ENCODE measurements around the gene CCM2L.

CCM2L gene

DNA sequence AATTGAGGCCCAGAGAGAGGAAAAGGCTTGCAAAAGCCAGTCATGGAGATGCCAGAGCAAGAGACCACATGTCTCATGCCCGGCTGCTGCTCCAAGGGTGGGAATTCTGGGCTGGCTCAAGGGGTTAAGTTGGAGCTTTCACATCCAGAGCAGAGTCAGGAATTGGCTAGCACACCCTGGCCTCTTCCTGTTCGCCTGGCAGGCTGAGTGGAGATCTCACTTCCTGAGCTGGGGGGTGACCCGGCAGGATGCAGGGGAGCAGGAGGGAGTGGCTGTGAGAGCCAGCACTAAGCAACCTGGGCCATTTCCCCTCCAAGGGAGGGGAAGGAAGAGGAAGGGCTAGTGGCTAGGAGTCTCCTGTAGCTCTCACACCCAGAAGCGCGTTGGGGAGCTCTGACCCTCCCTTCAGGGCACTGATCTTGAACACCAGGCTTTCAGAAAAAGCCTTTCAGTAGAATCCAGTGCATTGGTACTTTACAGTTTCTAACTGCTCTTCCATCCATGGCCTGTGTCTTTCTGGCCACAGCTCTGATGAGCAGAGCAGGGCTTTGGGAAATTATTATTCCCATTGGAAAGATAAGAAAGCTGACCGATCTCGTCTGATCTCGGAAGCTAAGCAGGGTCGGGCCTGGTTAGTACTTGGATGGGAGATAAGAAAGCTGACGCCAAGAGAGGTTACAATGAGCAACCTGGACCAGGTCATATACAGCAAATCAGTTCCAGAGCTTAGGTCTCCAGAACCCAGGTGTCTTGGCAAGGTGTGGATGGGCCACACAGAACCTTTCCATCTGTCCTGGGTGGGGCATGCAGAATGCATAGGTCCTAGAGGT is 2.2 kb upstream of the CCM2L start:
- Mint-ChIP-seq H3K27ac (no peak overlapping the region), H3K4me3 (no peak overlapping the region), H3K4me1 (no peaks in the 10 kb centered on the region), H3K36me3 (no peaks in the 10 kb centered on the region), H3K27me3 (peaks cover 9 to 33% of the 10 kb centered on the region in 2 donors), H3K9me3 (no peaks in the 10 kb centered on the region)
- DNase-seq (no peak), ATAC-seq (replicated peaks) (no peak)

DNA sequence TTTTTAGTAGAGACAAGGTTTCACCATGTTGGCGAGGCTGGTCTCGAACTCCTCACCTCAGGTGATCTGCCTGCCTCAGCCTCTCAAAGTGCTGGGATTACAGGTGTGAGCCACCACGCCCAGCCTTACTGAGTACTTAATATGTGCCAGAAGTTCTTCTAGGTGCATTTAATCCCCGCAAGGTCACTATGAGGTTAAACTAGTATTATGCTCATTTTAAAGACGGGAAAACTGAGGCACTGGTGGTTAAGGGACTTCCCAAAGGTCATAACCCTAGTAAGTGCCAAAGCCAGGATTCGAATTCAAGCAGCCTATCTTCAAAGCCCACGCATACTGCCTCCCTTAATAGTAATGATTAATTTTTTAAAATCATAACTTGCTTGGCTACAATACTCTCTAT is 674 bp upstream of the CCM2L start:
- ATAC-seq (replicated peaks) (no peak), DNase-seq (no peak)
- no peaks in the 10 kb centered on the region for H3K9me3 Mint-ChIP-seq
- H3K36me3 Mint-ChIP-seq, result no peaks in the 10 kb centered on the region
- H3K4me1 Mint-ChIP-seq, result no peaks in the 10 kb centered on the region
- no peak overlapping the region for H3K4me3 Mint-ChIP-seq
- H3K27ac Mint-ChIP-seq, result no peak overlapping the region
- peaks cover 9 to 34% of the 10 kb centered on the region in 2 donors for H3K27me3 Mint-ChIP-seq

DNA sequence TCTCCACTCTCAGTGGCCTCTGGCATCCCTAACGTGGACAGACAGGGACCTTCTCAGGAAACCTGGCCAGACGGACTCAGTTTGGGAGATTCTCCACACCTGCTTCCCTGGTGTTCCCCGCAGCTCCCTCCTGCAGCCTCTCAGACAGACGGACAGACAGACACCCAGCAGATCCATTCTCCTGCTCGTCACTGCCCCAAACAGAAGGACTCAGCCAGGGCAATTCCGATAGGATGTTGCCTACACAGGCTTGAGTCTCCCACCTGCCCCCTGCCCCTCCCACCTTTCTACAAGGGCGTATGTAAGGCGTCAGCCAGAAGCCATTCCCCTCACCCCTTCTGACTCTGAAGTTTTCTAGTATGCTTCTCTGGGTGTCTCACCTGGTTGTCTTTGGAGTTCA is 428 bp downstream of the CCM2L start:
- H3K4me3 Mint-ChIP-seq, result no peak overlapping the region
- ATAC-seq (replicated peaks) (no peak), DNase-seq (no peak)
- no peaks in the 10 kb centered on the region for H3K36me3 Mint-ChIP-seq
- no peak overlapping the region for H3K27ac Mint-ChIP-seq
- H3K27me3 Mint-ChIP-seq, result peaks cover 15 to 45% of the 10 kb centered on the region in 2 donors
- H3K4me1 Mint-ChIP-seq, result no peaks in the 10 kb centered on the region
- H3K9me3 Mint-ChIP-seq, result no peaks in the 10 kb centered on the region

DNA sequence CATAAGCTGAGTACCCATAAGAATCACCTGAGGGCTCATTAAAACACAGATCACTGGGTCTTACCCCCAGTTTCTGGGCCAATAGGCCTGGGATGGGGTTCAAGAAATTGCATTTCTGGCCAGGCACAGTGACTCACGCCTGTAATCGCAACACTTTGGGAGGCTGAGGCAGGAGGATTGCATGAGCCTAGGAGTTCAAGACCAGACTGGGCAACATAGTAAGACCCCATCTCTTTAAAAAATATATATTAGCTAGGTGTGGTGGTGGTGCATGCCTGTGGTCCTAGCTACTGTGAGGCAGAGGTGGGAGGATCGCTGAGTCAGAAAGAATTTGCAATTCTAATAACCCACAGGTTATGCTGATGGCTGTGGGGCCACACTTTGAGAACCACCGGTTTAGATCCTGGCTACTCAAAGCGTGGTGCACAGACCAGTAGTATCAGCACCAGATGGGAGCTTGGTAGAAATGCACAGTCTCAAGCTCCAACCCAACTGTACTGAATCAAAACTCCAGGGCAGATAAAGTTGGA is 2.0 kb downstream of the CCM2L start:
- no peak overlapping the region for H3K27ac Mint-ChIP-seq
- H3K4me3 Mint-ChIP-seq, result no peak overlapping the region
- H3K9me3 Mint-ChIP-seq, result no peaks in the 10 kb centered on the region
- H3K36me3 Mint-ChIP-seq, result no peaks in the 10 kb centered on the region
- no peak for ATAC-seq (replicated peaks)
- peaks cover 16 to 52% of the 10 kb centered on the region in 2 donors for H3K27me3 Mint-ChIP-seq
- DNase-seq, result no peak
- no peaks in the 10 kb centered on the region for H3K4me1 Mint-ChIP-seq

DNA sequence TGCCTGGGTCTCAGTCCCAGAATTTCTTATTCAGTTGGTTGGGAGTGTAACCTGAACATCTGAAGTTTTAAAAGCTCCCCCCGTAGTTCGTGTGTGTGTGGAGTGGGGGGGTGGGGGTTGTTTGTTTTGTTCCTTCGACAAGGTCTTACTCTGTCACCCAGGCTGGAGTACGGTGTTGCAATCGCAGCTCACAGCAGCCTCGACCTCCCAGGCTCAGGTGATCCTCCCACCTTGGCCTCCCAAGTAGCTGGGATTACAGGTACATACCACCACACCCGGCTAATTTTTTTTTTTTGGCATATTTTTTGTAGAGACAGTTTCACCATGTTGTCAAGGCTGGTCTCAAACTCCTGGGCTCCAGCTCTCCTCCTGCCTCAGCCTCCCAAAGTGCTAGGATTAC is 3.1 kb downstream of the CCM2L start:
- H3K36me3 Mint-ChIP-seq, result no peaks in the 10 kb centered on the region
- no peak for ATAC-seq (replicated peaks)

DNA sequence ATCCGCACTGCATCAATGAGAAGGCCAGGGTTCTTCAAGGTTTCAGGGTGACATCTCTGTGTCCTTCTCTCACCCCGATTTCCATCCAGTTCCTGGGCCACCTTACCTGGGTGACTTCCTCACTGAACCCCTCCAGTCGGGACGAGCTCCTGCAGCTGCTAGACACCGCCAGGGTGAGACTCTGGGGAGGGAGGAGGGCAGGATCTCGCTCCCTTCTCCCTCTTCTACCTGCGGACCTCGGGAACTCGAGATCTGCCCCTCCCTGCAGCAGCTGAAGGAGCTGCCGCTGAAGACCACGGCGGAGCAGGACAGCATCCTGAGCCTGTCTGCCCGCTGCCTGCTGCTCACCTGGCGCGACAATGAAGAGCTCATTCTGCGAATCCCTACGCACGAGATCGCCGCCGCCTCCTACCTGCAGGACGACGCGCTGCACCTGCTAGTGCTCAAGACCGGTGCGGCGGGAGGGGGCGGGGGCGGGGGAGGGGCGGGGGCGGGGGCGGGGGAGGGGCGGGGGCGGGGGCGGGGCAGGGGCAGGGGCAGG is 7.5 kb downstream of the CCM2L start:
- peak overlapping the region; percentile 61 to 93 for H3K4me3 Mint-ChIP-seq
- ATAC-seq (replicated peaks) (peak; percentile 59 to 62), DNase-seq (no peak)
- H3K27ac Mint-ChIP-seq, result no peak overlapping the region
- peaks cover 55 to 72% of the 10 kb centered on the region in 2 donors for H3K27me3 Mint-ChIP-seq
- H3K4me1 Mint-ChIP-seq, result peaks cover 21 to 28% of the 10 kb centered on the region in 2 donors
- H3K36me3 Mint-ChIP-seq, result peaks cover 2 to 3% of the 10 kb centered on the region in 2 donors
- H3K9me3 Mint-ChIP-seq, result no peaks in the 10 kb centered on the region

More for the DNA sequence above, 3.1 kb downstream of the CCM2L start:
- no peak for DNase-seq
- Mint-ChIP-seq H3K9me3 (no peaks in the 10 kb centered on the region), H3K27me3 (peaks cover 27 to 56% of the 10 kb centered on the region in 2 donors), H3K4me1 (peaks cover 5 to 7% of the 10 kb centered on the region in 2 donors), H3K27ac (no peak overlapping the region), H3K4me3 (no peak overlapping the region)

DNA sequence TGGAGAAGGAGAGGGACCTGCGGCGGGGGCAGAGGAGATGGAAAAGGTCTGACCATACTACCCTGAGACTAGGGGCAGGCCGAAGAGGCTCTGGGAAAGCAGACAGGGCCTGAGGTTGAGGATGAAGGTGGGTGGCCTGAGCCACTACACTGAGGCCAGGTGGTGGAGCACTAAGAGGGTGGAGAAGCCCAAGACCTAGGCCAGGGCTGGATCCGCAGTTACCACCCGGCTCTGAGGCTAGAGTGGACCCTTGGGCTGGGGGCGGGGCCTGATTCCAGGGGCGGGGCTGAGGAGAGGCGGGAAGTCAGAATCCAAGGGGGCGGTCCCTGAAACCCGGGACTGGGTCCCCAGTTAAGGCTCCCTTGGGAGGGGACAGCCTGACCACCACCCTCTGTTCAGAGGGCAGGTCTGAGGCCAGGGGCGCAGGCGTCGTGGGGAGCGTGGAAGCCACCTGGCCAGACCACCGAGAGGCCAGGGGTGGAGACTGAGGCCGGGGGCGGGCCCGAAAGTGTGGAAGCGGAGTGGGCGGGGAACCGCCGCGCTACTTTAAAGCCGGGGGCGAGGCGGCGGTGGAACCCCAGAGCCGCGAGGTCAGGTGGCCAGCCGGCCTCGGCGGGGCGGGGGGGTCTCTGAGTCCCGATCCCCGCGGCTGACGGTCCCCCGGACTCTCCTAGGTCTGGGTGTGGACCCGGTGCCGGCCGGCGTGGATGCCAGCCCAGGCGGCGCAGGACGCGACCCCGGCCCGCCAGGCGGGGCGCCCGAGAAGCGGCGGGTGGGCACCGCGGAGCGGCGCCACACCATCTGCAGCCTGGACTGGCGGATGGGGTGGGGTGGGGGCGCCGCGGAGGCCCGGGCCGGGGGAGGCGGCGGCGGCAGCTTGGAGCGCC is 8.3 kb downstream of the CCM2L start:
- Mint-ChIP-seq H3K4me1 (peaks cover 21 to 28% of the 10 kb centered on the region in 2 donors), H3K27me3 (peaks cover 62 to 80% of the 10 kb centered on the region in 2 donors)

DNA sequence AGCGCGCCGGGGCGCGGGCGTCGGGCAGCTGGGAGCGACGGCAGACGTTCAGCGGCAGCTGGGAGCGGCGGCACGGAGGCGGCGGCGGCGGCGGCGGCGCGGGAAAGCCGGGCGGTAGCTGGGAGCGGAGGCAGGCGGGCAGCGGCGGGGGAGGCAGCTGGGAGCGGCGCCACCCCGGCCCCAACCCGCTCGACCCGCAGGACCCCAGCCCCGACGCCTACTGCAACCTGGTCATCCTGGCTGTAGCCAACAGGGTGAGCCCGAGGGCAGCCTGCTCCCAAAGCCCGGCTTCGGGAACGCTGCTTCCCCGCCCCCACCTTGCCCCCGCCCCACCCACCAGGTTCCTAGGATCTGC is 8.9 kb downstream of the CCM2L start:
- Mint-ChIP-seq H3K36me3 (peaks cover 2 to 3% of the 10 kb centered on the region in 2 donors), H3K4me1 (peaks cover 21 to 28% of the 10 kb centered on the region in 2 donors), H3K27ac (no peak overlapping the region), H3K4me3 (peak overlapping the region; percentile 86 to 88), H3K9me3 (no peaks in the 10 kb centered on the region), H3K27me3 (peaks cover 66 to 86% of the 10 kb centered on the region in 2 donors)
- ATAC-seq (replicated peaks) (peak in 1 of 2 donors; percentile 6), DNase-seq (no peak)

More for the DNA sequence above, 8.3 kb downstream of the CCM2L start:
- DNase-seq, result peak; percentile 17
- Mint-ChIP-seq H3K36me3 (peaks cover 2 to 3% of the 10 kb centered on the region in 2 donors), H3K27ac (peak overlapping the region; percentile 84), H3K9me3 (no peaks in the 10 kb centered on the region), H3K4me3 (peak overlapping the region; percentile 89 to 93)
- peak; percentile 77 to 82 for ATAC-seq (replicated peaks)

DNA sequence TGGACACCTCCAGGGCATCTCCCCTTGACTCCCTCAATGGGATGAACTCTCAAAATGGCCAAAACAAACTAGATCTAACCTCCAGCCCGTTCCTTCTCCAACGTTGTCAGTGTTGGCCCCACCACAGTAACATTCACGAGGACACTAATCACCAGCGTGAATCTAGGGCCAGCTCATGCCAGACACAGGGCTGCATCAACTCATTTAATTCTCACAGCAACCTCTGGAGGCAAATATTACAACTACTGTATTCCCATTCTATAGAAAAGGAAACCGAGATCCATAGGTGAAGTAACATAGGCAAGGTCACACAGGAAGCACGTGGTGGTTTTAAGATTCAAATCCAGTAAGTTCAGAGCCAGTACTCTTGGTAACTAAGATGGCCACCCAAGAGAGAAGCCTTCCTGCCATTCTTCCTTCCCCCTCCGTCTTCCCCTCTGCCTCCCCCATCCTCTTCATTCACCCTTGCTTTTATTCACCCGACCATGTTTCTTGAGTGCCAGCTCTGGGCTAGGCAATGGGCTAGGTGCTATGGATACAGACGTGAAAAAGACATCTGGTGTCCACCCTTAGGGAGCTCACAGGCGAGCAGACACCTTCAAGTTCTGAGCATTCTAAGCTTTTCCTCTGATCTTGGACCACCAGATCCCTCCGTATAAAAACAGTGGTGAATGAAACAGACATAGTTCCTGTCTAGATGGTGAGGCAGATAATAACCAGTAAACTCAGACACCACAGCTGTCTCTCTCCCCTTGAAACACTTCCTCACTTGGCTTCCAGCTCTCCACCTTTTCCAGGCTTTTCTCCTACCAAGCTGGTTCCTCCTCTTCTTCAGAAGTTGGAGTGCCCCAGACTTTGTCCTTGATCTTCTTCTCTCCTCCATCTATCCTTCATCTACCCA is 9.6 kb downstream of the CCM2L start:
- H3K27ac Mint-ChIP-seq, result no peak overlapping the region
- peaks cover 66 to 80% of the 10 kb centered on the region in 2 donors for H3K27me3 Mint-ChIP-seq
- H3K9me3 Mint-ChIP-seq, result no peaks in the 10 kb centered on the region
- no peak for ATAC-seq (replicated peaks)
- DNase-seq, result no peak
- H3K4me3 Mint-ChIP-seq, result peak overlapping the region; percentile 86 to 88
- peaks cover 2 to 3% of the 10 kb centered on the region in 2 donors for H3K36me3 Mint-ChIP-seq
- peaks cover 21 to 30% of the 10 kb centered on the region in 2 donors for H3K4me1 Mint-ChIP-seq

DNA sequence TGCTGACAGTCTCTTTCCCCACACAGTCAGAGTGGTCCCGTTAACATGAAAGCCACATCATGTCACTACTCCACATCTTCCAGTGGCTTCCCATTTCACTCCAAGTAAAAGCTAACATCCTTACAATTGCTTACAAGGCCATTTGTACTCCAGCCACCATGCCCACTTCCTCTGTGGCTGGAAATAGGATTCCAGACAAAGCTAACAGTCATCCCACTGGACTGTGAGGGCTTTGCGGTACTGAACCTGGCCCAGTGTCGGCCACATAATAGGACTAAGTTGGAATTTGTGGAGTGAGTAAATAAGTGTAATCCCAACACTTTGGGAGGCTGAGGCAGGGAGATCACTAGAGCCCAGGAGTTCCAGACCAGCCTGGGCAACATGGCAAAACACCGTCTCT is 10.9 kb downstream of the CCM2L start:
- Mint-ChIP-seq H3K4me3 (no peak overlapping the region), H3K36me3 (peaks cover 2 to 3% of the 10 kb centered on the region in 2 donors), H3K27ac (no peak overlapping the region), H3K4me1 (peaks cover 21 to 35% of the 10 kb centered on the region in 2 donors), H3K27me3 (peaks cover 61 to 76% of the 10 kb centered on the region in 2 donors), H3K9me3 (no peaks in the 10 kb centered on the region)
- ATAC-seq (replicated peaks) (no peak), DNase-seq (no peak)

DNA sequence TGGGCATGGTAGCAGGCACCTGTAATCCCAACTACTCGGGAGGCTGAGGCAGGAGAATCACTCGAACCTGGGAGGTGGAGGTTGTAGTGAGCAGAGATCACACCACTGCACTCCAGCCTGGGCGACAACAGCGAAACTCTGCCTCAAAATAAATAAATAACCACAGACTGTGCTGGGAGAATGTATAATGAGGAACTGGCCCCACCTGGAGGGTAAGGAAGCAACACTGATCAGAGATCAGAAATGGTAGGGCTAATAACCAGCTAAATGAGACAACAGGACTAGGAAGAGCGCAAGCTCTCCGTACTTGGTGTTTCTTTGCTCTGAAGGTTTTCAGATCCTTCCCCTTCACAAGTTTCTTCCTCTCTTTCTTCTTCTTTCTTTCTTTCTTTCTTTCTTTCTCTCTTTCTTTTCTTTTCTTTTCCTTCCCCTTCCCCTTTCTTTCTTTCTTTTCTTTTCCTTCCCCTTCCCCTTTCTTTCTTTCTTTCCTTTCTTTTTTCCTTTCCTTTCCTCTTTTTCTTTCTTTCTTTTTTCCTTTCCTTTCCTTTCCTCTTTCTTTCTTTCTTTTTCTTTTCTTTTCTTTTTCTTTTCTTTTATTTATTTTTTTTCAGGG is 14.6 kb downstream of the CCM2L start:
- peak; percentile 73 to 75 for ATAC-seq (replicated peaks)
- no peak overlapping the region for H3K27ac Mint-ChIP-seq
- H3K27me3 Mint-ChIP-seq, result peaks cover 51 to 71% of the 10 kb centered on the region in 2 donors
- peaks cover 0 to 3% of the 10 kb centered on the region in 2 donors for H3K36me3 Mint-ChIP-seq
- H3K4me3 Mint-ChIP-seq, result no peak overlapping the region
- H3K9me3 Mint-ChIP-seq, result no peaks in the 10 kb centered on the region
- no peak for DNase-seq
- H3K4me1 Mint-ChIP-seq, result peaks cover 11 to 17% of the 10 kb centered on the region in 2 donors

DNA sequence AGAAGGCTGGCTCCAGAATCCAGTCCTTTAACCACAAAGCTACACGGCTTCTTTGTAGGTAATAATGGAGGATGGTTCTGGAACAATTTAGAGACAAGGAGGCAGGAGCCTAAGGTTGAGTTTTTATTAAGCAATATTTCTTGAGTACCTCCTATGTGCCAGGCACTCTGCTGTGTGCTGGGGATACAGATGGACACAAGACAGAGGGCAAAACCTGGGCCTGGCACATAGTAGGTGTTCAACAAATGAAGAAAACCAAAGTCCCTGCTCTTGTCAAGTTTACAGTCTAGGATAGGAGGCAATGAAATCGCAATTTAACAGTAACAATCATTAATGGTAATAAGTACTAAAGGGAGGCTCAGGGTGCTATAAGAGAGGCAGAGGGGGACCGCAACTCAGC is 17.4 kb downstream of the CCM2L start:
- H3K36me3 Mint-ChIP-seq, result no peaks in the 10 kb centered on the region
- ATAC-seq (replicated peaks) (no peak), DNase-seq (no peak)
- H3K9me3 Mint-ChIP-seq, result no peaks in the 10 kb centered on the region
- H3K4me3 Mint-ChIP-seq, result no peak overlapping the region
- peaks cover 0 to 12% of the 10 kb centered on the region in 2 donors for H3K4me1 Mint-ChIP-seq
- H3K27me3 Mint-ChIP-seq, result peaks cover 35 to 59% of the 10 kb centered on the region in 2 donors
- no peak overlapping the region for H3K27ac Mint-ChIP-seq

Measured in stimulated activated naive B cell treated with anti-CD40 and anti-IgM and Interleukin-4, amounts not matched to agents 10 μg/mL and 1 μg/mL and 100 μg/mL, for 72 hours (primary cell).